ENCODE measurements around the gene ABCA2. TPM values are rescaled to one million over a fixed set of nuclear protein-coding genes. Genes with fewer than 3 reads are reported as not detected.

ABCA2 gene
- total RNA-seq, 4 donors from 2014 or later = 51.1 to 204 (median 96.5) TPM

DNA sequence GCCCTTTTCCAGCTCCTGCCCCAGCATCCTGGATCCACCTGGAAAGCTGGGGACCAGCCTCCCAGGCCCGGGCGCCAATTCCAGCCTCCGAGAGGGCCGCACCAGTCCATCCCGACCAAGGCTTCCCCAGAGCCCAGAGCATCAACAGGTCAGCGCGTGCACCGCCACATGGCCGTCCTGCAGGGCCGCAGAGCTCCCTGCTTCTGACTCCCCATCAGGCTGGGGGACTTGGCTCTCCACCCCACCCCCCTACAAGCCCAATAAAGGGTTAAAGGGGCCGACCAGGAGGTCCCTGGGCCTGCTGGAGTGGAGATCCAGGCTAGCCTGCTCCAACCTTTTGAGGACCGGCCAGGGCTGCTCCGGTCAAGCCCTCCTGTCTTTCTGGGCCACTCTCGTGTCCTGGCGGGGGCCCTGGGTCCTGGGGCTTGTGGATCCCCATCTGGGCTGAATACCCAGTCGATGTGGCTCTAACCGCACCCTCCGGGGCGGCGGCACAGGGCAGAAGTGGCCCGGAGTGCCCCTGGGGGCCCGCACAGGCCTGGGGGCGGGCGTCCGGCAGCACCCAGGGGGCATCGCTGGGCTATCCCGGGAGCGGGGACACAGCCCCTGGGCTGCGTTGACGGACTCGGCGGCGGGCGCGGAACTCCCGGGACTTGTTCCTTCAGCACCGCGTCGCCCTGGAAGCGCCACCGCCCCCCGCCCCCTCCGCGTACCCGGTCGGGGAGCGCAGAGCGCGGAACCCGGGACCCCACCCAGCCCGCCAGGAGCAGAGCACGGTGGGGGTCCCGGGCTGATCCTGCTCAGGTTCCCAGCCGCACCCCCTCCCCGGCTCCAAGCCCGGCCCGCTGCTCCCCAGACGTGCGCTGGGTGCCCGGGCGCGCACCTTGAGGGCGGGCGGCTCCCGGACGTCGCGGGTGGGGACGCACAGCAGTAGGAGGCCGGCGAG, 25.2 kb upstream of the ABCA2 start:
- no peaks in the 10 kb centered on the region for H3K9me3 ChIP-seq
- DNase-seq = no peak
- peaks cover 26 to 58% (median 50%) of the 10 kb centered on the region in 4 donors for H3K4me1 ChIP-seq
- H3K27me3 ChIP-seq = peaks cover 48% of the 10 kb centered on the region
- peak overlapping the region; percentile 80 to 89 (median 86) for H3K27ac ChIP-seq
- no peaks in the 10 kb centered on the region for H3K36me3 ChIP-seq
- H3K4me3 ChIP-seq = peak overlapping the region in 3 of 4 donors; percentile 34 to 55 (median 51)
- in situ Hi-C loops (cut with MboI; ENCODE audit: low pct_ligation_motif_present in 1 of 4, low pct_unique_long_range_greater_than_20kb in 1 of 4, low sequenced_read_pairs in 3 of 4) (no loop called here), intact Hi-C loops (cut with DNase I; ENCODE audit: low total_unique reads) (no loop called here)
- 17% methylated on average over 55 of the region's 71 CpGs; no CpG with 5 or more reads in 1 of the 2 donors for whole genome bisulfite sequencing, 2 donors (ENCODE audit: low coverage in 1 of 2)
- TF ChIP-seq POLR2AphosphoS5 (IDR thresholded peaks at IDR 0.05) = no peak
- TF ChIP-seq, protein P1, sequence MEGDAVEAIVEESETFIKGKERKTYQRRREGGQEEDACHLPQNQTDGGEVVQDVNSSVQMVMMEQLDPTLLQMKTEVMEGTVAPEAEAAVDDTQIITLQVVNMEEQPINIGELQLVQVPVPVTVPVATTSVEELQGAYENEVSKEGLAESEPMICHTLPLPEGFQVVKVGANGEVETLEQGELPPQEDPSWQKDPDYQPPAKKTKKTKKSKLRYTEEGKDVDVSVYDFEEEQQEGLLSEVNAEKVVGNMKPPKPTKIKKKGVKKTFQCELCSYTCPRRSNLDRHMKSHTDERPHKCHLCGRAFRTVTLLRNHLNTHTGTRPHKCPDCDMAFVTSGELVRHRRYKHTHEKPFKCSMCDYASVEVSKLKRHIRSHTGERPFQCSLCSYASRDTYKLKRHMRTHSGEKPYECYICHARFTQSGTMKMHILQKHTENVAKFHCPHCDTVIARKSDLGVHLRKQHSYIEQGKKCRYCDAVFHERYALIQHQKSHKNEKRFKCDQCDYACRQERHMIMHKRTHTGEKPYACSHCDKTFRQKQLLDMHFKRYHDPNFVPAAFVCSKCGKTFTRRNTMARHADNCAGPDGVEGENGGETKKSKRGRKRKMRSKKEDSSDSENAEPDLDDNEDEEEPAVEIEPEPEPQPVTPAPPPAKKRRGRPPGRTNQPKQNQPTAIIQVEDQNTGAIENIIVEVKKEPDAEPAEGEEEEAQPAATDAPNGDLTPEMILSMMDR (IDR thresholded peaks at IDR 0.05) = no peak
- no peak for TF ChIP-seq EP300 (IDR thresholded peaks at IDR 0.05; ENCODE audit: low read depth)
- no peak for TF ChIP-seq POLR2A (IDR thresholded peaks at IDR 0.05)

DNA sequence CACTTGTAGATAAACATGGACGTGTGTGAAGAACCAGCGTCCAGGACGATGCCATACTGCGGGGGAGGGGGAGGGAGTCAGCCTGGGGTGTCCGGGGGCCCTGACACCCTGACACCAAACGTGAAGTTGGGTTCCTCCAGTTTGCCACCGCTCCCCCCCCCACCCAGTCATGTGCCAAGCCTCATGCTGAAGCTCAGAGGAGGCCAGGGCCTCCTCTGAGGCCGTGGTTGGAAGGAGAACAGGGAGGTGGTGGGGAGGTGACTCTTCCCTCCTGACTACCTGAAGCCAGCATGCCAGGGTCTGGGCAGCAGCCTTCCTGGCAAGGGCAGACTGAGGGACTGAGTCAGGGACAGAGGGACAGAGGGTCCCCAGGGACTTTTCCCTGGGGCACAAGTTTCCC, 24.3 kb upstream of the ABCA2 start:
- Histone ChIP-seq H3K4me1 (peaks cover 26 to 49% (median 44%) of the 10 kb centered on the region in 4 donors), H3K27me3 (peaks cover 57% of the 10 kb centered on the region), H3K36me3 (no peaks in the 10 kb centered on the region), H3K27ac (no peak overlapping the region), H3K9me3 (no peaks in the 10 kb centered on the region), H3K4me3 (no peak overlapping the region)
- WGBS, 2 donors (ENCODE audit: low coverage in 1 of 2) = 78% methylated on average over 6 of the region's 8 CpGs; no CpG with 5 or more reads in 1 of the 2 donors
- in situ Hi-C loops (cut with MboI; ENCODE audit: low pct_ligation_motif_present in 1 of 4, low pct_unique_long_range_greater_than_20kb in 1 of 4, low sequenced_read_pairs in 3 of 4) = no loop called here
- TF ChIP-seq, protein P1 (IDR thresholded peaks at IDR 0.05) = no peak
- TF ChIP-seq POLR2A (IDR thresholded peaks at IDR 0.05) = no peak
- no peak for DNase-seq
- intact Hi-C loops (cut with DNase I; ENCODE audit: low total_unique reads) = no loop called here

GRCh38 chr9:137051145-137051724, 23.2 kb upstream of the ABCA2 start:
- intact Hi-C loops (cut with DNase I; ENCODE audit: low total_unique reads) = no loop called here
- in situ Hi-C loops (cut with MboI; ENCODE audit: low pct_ligation_motif_present in 1 of 4, low pct_unique_long_range_greater_than_20kb in 1 of 4, low sequenced_read_pairs in 3 of 4) = no loop called here
- H3K4me3 ChIP-seq = no peak overlapping the region
- H3K4me1 ChIP-seq = peaks cover 25 to 49% (median 41%) of the 10 kb centered on the region in 4 donors
- DNase-seq = no peak
- peaks cover 67% of the 10 kb centered on the region for H3K27me3 ChIP-seq
- TF ChIP-seq, protein P1 (IDR thresholded peaks at IDR 0.05) = no peak
- TF ChIP-seq EP300 (IDR thresholded peaks at IDR 0.05; ENCODE audit: low read depth) (no peak), POLR2A (IDR thresholded peaks at IDR 0.05) (no peak), POLR2AphosphoS5 (IDR thresholded peaks at IDR 0.05) (no peak)
- no peaks in the 10 kb centered on the region for H3K9me3 ChIP-seq
- 88% methylated on average over 14 of the region's 17 CpGs; no CpG with 5 or more reads in 1 of the 2 donors for WGBS, 2 donors (ENCODE audit: low coverage in 1 of 2)
- H3K27ac ChIP-seq = no peak overlapping the region
- no peaks in the 10 kb centered on the region for H3K36me3 ChIP-seq

DNA sequence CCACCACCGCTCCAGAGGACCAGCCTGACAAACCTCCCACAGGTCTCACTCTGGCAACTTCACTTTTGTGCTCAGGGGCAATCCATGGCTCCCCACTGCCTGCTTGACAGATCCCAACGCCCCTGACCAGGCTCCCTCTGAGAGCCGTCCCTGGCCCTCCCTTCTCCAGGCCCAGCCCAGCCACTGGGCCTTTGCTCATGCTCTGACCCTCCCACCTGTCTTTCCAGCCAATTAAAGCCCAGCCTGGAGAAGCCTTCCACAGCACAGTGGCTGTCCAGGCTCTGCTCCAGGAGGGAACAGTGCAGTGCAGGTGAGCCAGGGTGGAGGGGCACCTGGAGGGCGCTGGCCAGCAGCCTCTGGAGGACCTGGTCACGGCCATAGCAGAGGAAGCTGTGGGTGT, 22.5 kb upstream of the ABCA2 start:
- in situ Hi-C loops (cut with MboI; ENCODE audit: low pct_ligation_motif_present in 1 of 4, low pct_unique_long_range_greater_than_20kb in 1 of 4, low sequenced_read_pairs in 3 of 4) (no loop called here), intact Hi-C loops (cut with DNase I; ENCODE audit: low total_unique reads) (no loop called here)
- H3K27me3 ChIP-seq = peaks cover 71% of the 10 kb centered on the region
- TF ChIP-seq POLR2AphosphoS5 (IDR thresholded peaks at IDR 0.05) = no peak
- TF ChIP-seq POLR2A (IDR thresholded peaks at IDR 0.05) = no peak
- TF ChIP-seq, protein P1 (IDR thresholded peaks at IDR 0.05) = no peak
- TF ChIP-seq EP300 (IDR thresholded peaks at IDR 0.05; ENCODE audit: low read depth) = no peak
- H3K4me3 ChIP-seq = no peak overlapping the region
- H3K4me1 ChIP-seq = peaks cover 23 to 47% (median 38%) of the 10 kb centered on the region in 4 donors
- 60 to 70% methylated on average over 1 to 5 of the region's 5 CpGs for WGBS, 2 donors (ENCODE audit: low coverage in 1 of 2)
- no peak overlapping the region for H3K27ac ChIP-seq
- no peaks in the 10 kb centered on the region for H3K36me3 ChIP-seq
- H3K9me3 ChIP-seq = no peaks in the 10 kb centered on the region
- no peak for DNase-seq

Data from transverse colon (tissue), 4 donors.